K562 (cell line): ENCODE results near the gene PIK3R6. TPM values are rescaled to one million over a fixed set of nuclear protein-coding genes. Genes with fewer than 3 reads are reported as not detected.

Experiments used
- ATAC-seq: fragments of 200-7000 bp; cut with Tn5 transposase; 3 replicates; pipeline ENCODE4 v1.9.1; 2020; ENCODE audit warnings: moderate library complexity
- BruUV-seq: library from RNA; stranded (reverse); fragments of 400-500 nt; replicated peaks from 2 replicates; lab custom pipeline; 2021; lab: Mats Ljungman, UMichigan
- CTCF ChIA-PET: fragments of 300-600 bp; formaldehyde crosslinking; extraction: SDS; loops from one replicate; lab custom pipeline; 2021; ENCODE audit warnings: low intra/inter-chr PET ratio; lab: Yijun Ruan, JAX
- POLR2A ChIA-PET: fragments of 300-600, 350-650 bp; sonication (Branson Sonifier 250); formaldehyde crosslinking; extraction: SDS; loops from one replicate; lab custom pipeline; 2021; ENCODE audit warnings: antibody characterized with exemption, inconsistent platforms; lab: Yijun Ruan, JAX
- DNase-seq, 4 experiments: peaks; one replicate each; pipeline versions ENCODE4 v3.0.0 to v3.0.0-alpha.2; 2011 to 2018; ENCODE audit warnings: low spot score in 3 of 4, mixed read lengths in 3 of 4; ENCODE audit errors: extremely low read depth in 1 of 4
- FAIRE-seq: peaks from 2 replicates; lab custom pipeline; 2011; peaks lifted over from hg19 to GRCh38; lab: Jason Lieb, UNC
- H2AFZ ChIP-seq: 2 replicates; pipeline ENCODE4 v1.6.0; 2011; ENCODE audit warnings: low read depth, low read length, control low read depth, inconsistent platforms
- H3K27ac ChIP-seq: fragments of 200-600 bp; 3 replicates; pipeline ENCODE4 v1.8.0; 2011; ENCODE audit warnings: low read depth, mild to moderate bottlenecking, control low read depth, inconsistent platforms, low read length, moderate library complexity, mixed read lengths; ENCODE audit errors: extremely low read depth
- H3K27me3 ChIP-seq, 2 experiments: fragments of 300-600 bp in 1 of 2; 2 replicates in 1 of 2; 3 replicates in 1 of 2; pipeline versions ENCODE4 v1.6.0 to v1.8.0; 2011; ENCODE audit warnings: inconsistent platforms in 2 of 2, low read length in 2 of 2, mild to moderate bottlenecking in 1 of 2, mixed read lengths in 1 of 2, moderate library complexity in 1 of 2; ENCODE audit not compliant: control insufficient read depth in 2 of 2, insufficient read depth in 2 of 2
- H3K36me3 ChIP-seq: fragments of 300-600 bp; 3 replicates; pipeline ENCODE4 v1.8.0; 2011; ENCODE audit warnings: mild to moderate bottlenecking, low read length, inconsistent platforms; ENCODE audit not compliant: control insufficient read depth, insufficient read depth
- H3K4me1 ChIP-seq, 2 experiments: fragments of 200-600 bp in 1 of 2; replicated peaks in 1 of 2; 2 replicates in 1 of 2; 3 replicates in 1 of 2; pipeline versions ENCODE4 v1.5.1 to v1.8.0; 2011; ENCODE audit warnings: inconsistent platforms in 2 of 2, low read length in 2 of 2, mild to moderate bottlenecking in 1 of 2, mixed read lengths in 1 of 2, moderate library complexity in 1 of 2; ENCODE audit not compliant: control insufficient read depth in 2 of 2, insufficient read depth in 2 of 2
- H3K4me2 ChIP-seq: 2 replicates; pipeline ENCODE4 v1.6.1; 2011; ENCODE audit warnings: low read length, control low read depth, inconsistent platforms, mixed read lengths; ENCODE audit not compliant: insufficient read depth
- H3K4me3 ChIP-seq: fragments of 200-600 bp; sonication (generic), shearing (Covaris generic); 2 replicates; pipeline ENCODE4 v1.5.1; 2016; ENCODE audit warnings: control low read depth, inconsistent platforms
- H3K79me2 ChIP-seq: fragments of 200-600 bp; 3 replicates; pipeline ENCODE4 v1.8.0; 2011; ENCODE audit warnings: low read length, inconsistent platforms; ENCODE audit not compliant: control insufficient read depth, insufficient read depth
- H3K9ac ChIP-seq, 2 experiments: 2 replicates each; pipeline versions ENCODE4 v1.6.0 to v1.6.1; 2011; ENCODE audit warnings: low read depth in 2 of 2, low read length in 2 of 2, control low read depth in 1 of 2, inconsistent platforms in 1 of 2, mild to moderate bottlenecking in 1 of 2, mixed read lengths in 1 of 2; ENCODE audit not compliant: insufficient read depth in 1 of 2
- H3K9me1 ChIP-seq: one replicate; pipeline ENCODE4 v1.6.0; 2011; ENCODE audit warnings: inconsistent platforms, mild to moderate bottlenecking, low read length, moderate library complexity; ENCODE audit not compliant: control insufficient read depth, insufficient read depth
- H3K9me3 ChIP-seq: replicated peaks from 2 replicates; pipeline ENCODE4 v1.5.1; 2011; ENCODE audit warnings: low read depth, low read length, inconsistent platforms; ENCODE audit not compliant: control insufficient read depth, insufficient read depth
- H4K20me1 ChIP-seq: replicated peaks from 2 replicates; pipeline ENCODE4 v1.6.1; 2011; ENCODE audit warnings: low read length, inconsistent platforms, mixed read lengths; ENCODE audit not compliant: control insufficient read depth, insufficient read depth
- ARID1B ChIP-seq: fragments of 450-650 bp; IDR thresholded peaks from 2 replicates; pipeline ENCODE4 v1.6.1; 2016; ENCODE audit warnings: antibody characterized with exemption, mild to moderate bottlenecking, inconsistent platforms
- ELF2 ChIP-seq: fragments of 250-450 bp; sonication (Bioruptor Pico); IDR thresholded peaks from 2 replicates; pipeline ENCODE4 v1.5.0; 2021; ENCODE audit warnings: mild to moderate bottlenecking
- HDAC8 ChIP-seq: fragments of 450-650 bp; IDR thresholded peaks from 2 replicates; pipeline ENCODE4 v1.6.1; 2016; ENCODE audit warnings: mild to moderate bottlenecking, missing genetic modification characterization, moderate library complexity, missing compliant biosample characterization
- MYBL2 ChIP-seq, 2 experiments: fragments of 450-650 bp in 1 of 2; sonication (generic) in 1 of 2; formaldehyde crosslinking in 1 of 2; IDR thresholded peaks; 2 replicates each; pipeline versions ENCODE4 v1.6.1 to v1.8.1; 2017 to 2022; ENCODE audit warnings: borderline replicate concordance in 1 of 2, inconsistent platforms in 1 of 2, low read depth in 1 of 2, mild to moderate bottlenecking in 1 of 2, missing genetic modification reagents in 1 of 2, moderate library complexity in 1 of 2
- SOX6 ChIP-seq: fragments of 450-650 bp; IDR thresholded peaks from 2 replicates; pipeline ENCODE4 v1.6.1; 2014; ENCODE audit warnings: mild to moderate bottlenecking
- TAF7 ChIP-seq: fragments of 450-650 bp; IDR thresholded peaks from 2 replicates; pipeline ENCODE4 v1.6.1; 2016; ENCODE audit warnings: missing genetic modification characterization, missing compliant biosample characterization
- TFE3 ChIP-seq: fragments of 450-650 bp; formaldehyde crosslinking; IDR thresholded peaks from 2 replicates; pipeline ENCODE4 v1.4.0; 2020; ENCODE audit warnings: mild to moderate bottlenecking, mixed read lengths
- WHSC1 ChIP-seq: IDR thresholded peaks from one replicate; pipeline ENCODE4 v1.6.1; 2012; ENCODE audit warnings: low read length, control low read depth, inconsistent platforms
- ZBTB40 ChIP-seq, 2 experiments: fragments of 450-650 bp in 1 of 2; sonication (generic) in 1 of 2; formaldehyde crosslinking in 1 of 2; IDR thresholded peaks; 2 replicates each; pipeline versions ENCODE4 v1.7.1 to v1.9.0; 2016 to 2022; ENCODE audit warnings: inconsistent platforms in 1 of 2, mild to moderate bottlenecking in 1 of 2, missing genetic modification reagents in 1 of 2
- ZNF146 ChIP-seq: IDR thresholded peaks from one replicate; pipeline ENCODE4 v1.6.1; 2018; ENCODE audit warnings: missing compliant biosample characterization; ENCODE audit not compliant: unreplicated experiment
- WGBS: fragments of 100-300 bp; shearing (Covaris generic); methylation state at CpG from one replicate; pipeline ENCODE4 v1.1.6; 2016; ENCODE audit warnings: low coverage, mixed read lengths; ENCODE audit not compliant: insufficient coverage; ENCODE audit errors: missing lambda C conversion rate; 5-methylcytosine and 5-hydroxymethylcytosine counted together
- in situ Hi-C: fragments of 300-500 bp; cut with MboI; formaldehyde crosslinking; loops from 4 replicates; pipeline ENCODE4 v1.15.0; 2018; ENCODE audit warnings: inconsistent platforms, mixed read lengths
- intact Hi-C: fragments of 100-400 bp; cut with micrococcal nuclease; formaldehyde crosslinking; loops from 2 replicates; pipeline ENCODE4 v1.14.2; 2022
- polyA plus RNA-seq, 8 experiments: library from polyadenylated mRNA; depleted of rRNA in 4 of 8; stranded (reverse) in 5 of 8; unstranded in 3 of 8; fragments of >200 nt; fragmentation: Nextera tagmentation in 2 of 8; fragmentation: Illumina TruSeq in 1 of 8; extraction: Ambion mirVana in 2 of 8; extraction: Trizol in 1 of 8; gene quantifications; 2 replicates each; pipeline versions ENCODE4 v1.2.1 to v1.2.3, GENCODE V29; 2011 to 2014; ENCODE audit warnings: inconsistent platforms in 1 of 8, missing spikeins in 1 of 8
- total RNA-seq, 7 experiments: library from RNA; depleted of rRNA in 6 of 7; stranded (reverse); fragments of >200 nt in 6 of 7; fragmentation: Illumina TruSeq in 2 of 7; extraction: Trizol in 2 of 7; gene quantifications; 2 replicates each; pipeline versions ENCODE4 v1.2.1 to v1.2.3, GENCODE V29; 2011 to 2021; ENCODE audit warnings: low replicate concordance in 1 of 7

Gene PIK3R6
- total and polyA plus RNA-seq, 9 of the 15 experiments (the other 6 are each of a cell fraction or from before 2014, with no cell fraction given) = 0.04 TPM; not detected in 8

GRCh38 chr17:8916466-8916865 is 49.0 kb upstream of the PIK3R6 start:
- in situ Hi-C loops (no loop called here), intact Hi-C loops (no loop called here)
- H3K9me1 ChIP-seq = no peaks in the 10 kb centered on the region
- BruUV-seq = no TSS peak
- POLR2A ChIA-PET = no interaction called here
- 0% methylated on average over 2 of the region's 7 CpGs for WGBS
- H4K20me1 ChIP-seq = no peaks in the 10 kb centered on the region
- no peak overlapping the region for H3K9ac ChIP-seq
- no peaks in the 10 kb centered on the region for H3K79me2 ChIP-seq
- H3K4me1 ChIP-seq = no peaks in the 10 kb centered on the region
- no peak for ATAC-seq
- H2AFZ ChIP-seq = no peak overlapping the region
- no peak overlapping the region for H3K4me3 ChIP-seq
- H3K27ac ChIP-seq = no peak overlapping the region
- H3K4me2 ChIP-seq = no peak overlapping the region
- CTCF ChIA-PET = no interaction called here
- no peak for FAIRE-seq
- peaks cover 0 to 38% of the 10 kb centered on the region in 2 experiments; a peak in 3 of 5 replicates for H3K27me3 ChIP-seq
- no peaks in the 10 kb centered on the region for H3K9me3 ChIP-seq
- no peak for DNase-seq
- H3K36me3 ChIP-seq = no peaks in the 10 kb centered on the region
- TF ChIP-seq WHSC1 (no peak), ZNF146 (CRISPR knock-in tag) (no peak), MYBL2 (IDR thresholded peaks at IDR 0.05; ENCODE audit: low read depth) (no peak), MYBL2 (CRISPR knock-in tag; IDR thresholded peaks at IDR 0.05; ENCODE audit: borderline replicate concordance) (no peak), ZBTB40 (IDR thresholded peaks at IDR 0.05) (no peak), ZBTB40 (CRISPR knock-in tag; IDR thresholded peaks at IDR 0.05) (no peak), TFE3 (no peak), HDAC8 (tag) (no peak), ELF2 (CRISPR knock-in tag) (no peak), SOX6 (no peak), ARID1B (no peak), TAF7 (tag) (no peak)
